HG03095 (cell line): ENCODE results near the gene ADAMTS18.

Experiments
- ATAC-seq: cut with Tn5 transposase; IDR thresholded peaks from one replicate; pipeline ENCODE4 v1.9.1; 2021; ENCODE audit warnings: moderate library complexity; ENCODE audit not compliant: unreplicated experiment

Gene ADAMTS18

DNA sequence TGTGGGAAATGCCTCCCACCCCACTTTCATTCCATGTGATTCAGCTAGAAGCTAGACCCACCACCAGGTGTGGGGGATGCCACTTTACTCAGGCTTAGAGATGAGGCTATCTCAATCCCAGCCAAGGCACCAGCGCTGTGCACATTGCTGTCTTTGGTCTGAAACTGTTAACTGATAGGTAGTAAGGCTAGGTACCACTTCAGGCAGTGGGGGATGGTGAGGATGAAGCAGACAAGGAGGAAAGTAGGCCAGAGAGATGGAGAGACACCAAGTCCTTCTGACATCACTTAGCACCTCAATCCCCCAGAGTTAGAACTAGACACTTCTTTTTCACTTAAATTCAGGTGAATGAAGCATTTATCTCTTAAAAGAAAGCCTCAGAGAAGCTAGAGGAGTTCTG lies 35.8 kb downstream of the ADAMTS18 start:
- ATAC-seq: no peak

GRCh38 chr16:77398495-77398894 lies 36.3 kb downstream of the ADAMTS18 start:
- no peak for ATAC-seq

DNA sequence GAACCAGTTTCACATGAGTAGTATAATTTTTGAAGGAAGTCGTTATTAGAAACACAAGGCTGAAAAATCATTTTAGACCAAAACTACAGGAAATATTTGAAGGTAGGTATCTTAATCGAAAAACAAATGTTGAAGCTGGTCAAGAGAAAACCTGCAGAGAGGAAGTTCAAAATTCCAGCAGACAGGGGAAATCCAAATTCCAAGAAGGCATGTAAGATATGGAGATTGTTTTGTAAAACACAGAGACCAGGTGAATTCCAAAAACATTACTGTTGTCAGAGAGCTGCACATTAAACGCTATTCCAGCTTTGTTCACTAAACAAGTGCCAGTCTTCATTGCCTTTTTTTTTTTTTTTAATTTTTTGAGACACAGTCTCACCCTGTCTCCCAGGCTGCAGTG lies 38.4 kb downstream of the ADAMTS18 start:
- no peak for ATAC-seq

DNA sequence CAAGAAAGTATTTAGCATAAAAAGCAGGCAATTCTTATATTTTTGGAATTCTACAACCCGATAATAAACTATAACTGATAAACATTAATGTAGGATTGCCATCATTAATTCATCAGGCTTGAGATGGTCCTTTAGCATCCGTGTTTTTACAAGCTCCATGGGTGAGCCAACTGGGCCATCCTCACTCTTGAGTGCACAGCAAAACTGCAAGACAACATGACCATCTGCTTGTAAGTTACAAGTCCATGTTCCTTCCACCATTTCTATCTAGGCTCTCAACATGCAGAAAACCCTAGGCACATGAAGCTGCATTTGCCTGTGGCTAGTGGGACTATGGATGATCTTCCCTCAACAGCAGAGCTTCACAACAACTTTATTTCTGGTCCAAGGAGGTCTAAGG lies 40.1 kb downstream of the ADAMTS18 start:
- no peak for ATAC-seq

- ATAC-seq: no peak
Observed at GRCh38 chr16:77393955-77394354, 40.9 kb downstream of the ADAMTS18 start.

DNA sequence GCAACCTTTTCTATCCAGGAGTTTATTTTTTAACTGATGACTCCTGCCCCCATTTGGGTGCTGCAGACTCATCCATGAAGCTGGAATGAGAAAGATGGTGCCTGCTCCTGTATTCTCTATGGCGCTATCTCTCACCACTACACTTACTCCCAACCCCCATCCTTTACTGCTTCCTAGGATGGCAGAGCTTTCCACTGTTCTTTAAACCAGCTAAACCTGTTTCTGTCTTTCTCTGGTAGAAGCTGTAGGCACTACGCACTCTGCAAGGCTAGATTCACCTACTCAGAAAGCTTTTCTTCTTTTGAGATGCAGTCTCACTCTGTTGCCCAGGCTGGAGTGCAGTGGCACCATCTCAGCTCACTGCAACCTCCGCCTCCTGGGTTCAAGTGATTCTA lies 47.0 kb downstream of the ADAMTS18 start:
- ATAC-seq: no peak

DNA sequence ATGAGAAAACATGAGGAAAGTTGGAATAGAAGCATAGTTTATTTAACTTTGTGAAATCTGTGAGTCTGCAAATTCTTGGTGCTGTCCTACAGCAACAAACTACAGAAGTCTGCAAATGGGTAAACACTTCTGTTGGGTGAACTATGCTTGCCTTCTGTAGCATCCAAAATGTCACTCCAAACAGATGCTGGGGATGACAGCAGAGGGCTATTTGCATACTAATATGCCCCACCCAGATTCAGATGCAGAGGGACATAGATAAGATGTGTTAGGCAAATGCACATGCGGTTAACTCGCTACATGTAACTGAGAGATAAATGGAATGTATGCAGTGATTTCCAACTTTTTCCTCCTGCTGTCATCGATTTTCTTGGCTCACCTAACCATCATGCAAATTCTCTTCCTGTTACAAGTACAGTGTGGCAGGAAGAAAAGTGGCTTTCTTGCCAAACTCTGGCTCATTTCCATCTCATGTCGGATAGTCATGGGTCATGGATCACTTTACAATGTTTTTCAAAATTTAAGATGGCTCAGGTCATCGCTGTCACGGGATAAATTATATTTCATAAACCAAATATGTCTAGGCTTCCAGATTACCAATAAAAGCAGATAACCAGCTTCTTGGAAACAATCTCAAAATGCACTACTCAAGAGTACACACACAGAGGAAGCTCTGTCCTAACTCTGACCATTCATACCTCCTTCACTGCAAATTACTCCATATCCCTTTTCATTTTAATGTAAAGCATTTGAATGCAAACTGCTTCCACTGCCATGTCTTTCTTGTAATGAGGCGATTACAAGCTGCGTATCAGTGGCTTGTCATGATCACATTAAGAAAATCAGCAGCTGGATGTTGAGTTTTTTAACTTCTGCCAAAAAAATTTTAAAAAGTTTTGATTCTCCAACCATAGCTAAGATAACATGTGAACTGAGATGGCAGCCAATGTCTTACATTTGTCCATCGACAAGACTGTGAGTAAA lies 47.7 kb downstream of the ADAMTS18 start:
- no peak for ATAC-seq

DNA sequence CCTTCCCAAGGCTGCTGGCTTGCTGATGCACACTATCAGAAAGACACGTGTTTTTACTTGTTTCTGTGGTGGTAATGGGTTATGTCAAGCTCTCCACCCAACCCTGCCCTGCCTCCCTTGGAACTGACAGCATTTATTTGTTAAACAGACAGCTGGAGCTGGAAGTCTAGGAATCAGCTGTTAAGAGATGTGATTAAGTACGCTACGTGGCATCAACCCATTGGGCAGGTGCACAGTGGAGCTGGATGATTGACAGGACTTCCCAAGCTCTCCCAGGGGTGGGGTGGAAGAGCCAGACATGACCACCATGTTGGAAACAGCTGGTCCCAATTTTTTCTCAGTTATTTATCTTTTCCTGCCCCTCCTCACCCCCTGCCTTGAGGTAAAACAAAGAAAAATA lies 49.4 kb downstream of the ADAMTS18 start:
- ATAC-seq: no peak

DNA sequence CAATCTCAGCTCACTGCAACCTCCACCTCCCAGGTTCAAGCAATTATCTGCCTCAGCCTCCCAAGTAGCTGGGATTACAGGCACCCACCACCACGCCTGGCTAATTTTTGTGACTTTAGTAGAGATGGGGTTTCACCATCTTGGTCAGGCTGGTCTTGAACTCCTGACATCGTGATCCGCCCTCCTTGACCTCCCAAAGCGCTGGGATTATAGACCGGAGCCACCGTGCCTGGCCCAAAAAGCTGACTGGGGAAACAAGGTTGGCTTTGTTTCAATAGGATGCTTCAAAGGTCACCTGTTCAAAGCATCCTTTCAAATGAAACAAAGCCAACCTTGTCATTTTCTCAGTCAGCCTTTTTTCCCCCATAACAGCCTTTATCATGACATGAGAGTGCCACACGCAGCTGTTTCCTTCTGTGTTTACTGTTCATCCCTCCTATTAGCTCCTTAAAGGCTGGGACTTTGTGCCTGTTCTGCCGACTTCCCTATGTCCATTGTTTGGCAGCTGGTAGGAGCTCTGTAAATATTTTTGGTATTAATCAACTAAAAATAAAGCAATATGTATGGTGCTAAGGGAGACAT lies 51.1 kb downstream of the ADAMTS18 start:
- no peak for ATAC-seq

DNA sequence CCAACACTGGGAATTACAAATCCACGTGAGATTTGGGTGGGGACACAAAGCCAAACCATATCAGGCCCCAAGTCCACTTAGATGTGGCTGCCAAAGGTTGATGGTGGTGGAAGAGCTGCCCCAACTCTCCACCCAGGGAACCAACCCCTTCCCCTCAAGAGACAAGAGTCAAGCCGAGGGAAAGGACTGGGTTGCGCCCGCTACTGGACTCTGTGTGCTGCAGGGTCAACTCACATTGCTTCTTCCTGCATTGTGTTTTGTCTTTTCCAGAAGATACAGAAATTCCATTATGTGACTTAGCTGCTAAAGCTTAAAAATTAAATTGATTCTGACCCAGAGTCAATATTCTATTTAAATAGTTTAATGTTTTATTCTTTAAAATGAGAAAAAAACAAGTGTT lies 58.5 kb downstream of the ADAMTS18 start:
- ATAC-seq: no peak

DNA sequence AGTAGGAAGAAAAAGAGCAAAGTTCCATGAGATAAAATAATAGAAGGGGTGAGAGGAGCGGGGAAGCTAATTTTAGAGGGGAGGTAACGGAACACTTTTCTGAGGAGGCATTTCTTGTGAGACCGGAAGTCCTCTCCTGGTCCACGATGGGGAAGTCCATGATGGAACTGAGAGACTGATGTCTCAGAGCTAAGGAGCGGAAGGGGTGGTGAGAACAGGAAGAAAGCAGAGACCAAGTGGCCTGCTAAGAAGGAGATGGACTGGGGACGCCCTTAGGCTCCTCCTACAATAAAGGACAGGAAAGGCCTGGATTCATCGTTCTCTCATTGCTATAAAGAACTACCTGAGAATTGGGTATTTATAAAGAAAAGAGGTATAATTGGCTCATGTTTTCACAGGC lies 59.4 kb downstream of the ADAMTS18 start:
- no peak for ATAC-seq

DNA sequence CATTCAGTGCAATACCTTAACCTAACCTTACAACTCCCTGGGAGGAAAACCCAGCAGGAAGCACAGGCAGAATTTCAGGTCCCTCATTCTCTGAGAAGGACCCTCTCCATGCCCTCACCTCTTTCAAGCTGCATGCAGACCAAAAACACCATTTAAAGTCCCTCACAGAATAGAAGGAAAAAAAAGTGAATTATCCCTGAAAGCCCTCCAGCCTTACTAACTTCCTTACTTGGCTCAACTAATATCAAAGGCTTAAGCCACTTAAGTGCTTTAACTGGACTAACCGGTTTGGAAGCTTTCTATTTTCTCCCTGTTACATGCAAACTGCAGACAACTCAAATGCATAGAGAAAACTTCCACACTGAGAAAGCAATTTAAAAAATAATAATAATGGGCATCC lies 60.5 kb downstream of the ADAMTS18 start:
- ATAC-seq: no peak

GRCh38 chr16:77373726-77374125 lies 61.1 kb downstream of the ADAMTS18 start:
- ATAC-seq: no peak

GRCh38 chr16:77364770-77365169 lies 70.1 kb downstream of the ADAMTS18 start:
- no peak for ATAC-seq

DNA sequence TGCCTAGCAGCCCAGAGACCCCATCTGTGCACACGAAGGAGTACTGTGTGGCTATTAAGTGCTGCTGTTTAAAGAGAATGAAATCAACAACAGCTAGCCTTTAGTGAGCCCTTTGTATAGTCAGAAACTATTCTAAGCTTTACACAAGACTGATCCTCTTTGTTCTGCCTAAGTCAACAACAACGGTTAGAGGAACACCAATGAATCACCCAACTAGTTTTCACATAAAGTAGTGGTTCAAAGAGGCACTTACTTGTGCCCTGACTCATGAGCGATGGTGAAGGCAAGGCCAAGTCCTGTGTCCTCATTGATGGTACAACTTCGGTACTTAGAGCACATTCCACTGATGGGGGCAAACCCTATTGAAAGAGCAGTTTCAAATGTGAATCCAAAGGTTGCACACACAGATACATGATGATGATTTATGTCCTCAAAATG lies 75.8 kb downstream of the ADAMTS18 start:
- no peak for ATAC-seq

DNA sequence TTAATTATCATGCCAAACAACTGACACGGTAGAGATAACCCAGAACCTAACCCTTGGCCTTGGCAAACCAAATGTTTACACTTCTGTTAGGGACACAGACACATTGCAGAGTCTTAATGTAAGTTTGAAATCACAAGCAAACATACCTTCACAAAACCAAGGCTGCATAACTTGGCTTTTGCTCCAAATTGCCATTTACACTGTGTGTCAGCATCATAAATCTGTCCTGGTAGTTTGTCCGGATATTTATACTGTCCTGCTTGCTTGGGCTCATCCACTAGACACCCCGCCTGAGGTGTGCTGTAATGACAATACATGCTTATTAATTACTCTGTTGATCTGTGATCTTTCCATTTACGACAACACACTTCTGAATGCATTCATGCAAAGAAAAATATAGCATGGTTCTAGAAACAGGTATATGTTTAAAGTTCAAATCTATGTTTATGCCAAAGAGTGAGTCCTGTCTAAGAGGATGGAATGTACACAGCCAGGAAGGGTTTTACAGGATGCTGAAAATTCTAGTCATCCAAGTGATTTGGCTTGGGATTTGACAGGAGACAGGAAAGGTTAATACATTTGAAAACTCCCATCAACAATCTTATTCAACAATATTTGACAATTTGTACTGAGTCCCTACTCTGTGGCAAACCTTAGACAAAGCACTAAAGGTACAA lies 81.1 kb downstream of the ADAMTS18 start:
- no peak for ATAC-seq

GRCh38 chr16:77344341-77344740 lies 90.5 kb downstream of the ADAMTS18 start:
- no peak for ATAC-seq

DNA sequence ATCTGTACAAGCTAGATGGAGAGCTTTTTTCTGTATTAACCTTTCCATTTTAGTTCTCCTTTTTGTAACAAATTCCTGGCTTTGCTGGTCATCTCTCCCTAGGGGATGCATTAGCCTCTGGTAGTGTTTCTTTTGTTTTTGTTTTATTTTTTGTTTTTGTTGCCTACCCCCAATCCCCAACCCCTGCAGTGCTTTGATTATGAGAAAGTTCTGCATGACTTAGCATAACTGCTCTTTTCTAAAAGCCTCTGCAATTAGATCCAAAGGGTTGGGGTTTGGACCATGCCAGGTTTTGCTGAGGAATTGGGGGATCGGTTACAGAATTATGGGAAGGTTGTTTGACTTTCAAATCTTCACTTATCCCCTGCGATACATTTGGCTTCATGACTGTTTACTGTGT lies 98.2 kb downstream of the ADAMTS18 start:
- no peak for ATAC-seq

DNA sequence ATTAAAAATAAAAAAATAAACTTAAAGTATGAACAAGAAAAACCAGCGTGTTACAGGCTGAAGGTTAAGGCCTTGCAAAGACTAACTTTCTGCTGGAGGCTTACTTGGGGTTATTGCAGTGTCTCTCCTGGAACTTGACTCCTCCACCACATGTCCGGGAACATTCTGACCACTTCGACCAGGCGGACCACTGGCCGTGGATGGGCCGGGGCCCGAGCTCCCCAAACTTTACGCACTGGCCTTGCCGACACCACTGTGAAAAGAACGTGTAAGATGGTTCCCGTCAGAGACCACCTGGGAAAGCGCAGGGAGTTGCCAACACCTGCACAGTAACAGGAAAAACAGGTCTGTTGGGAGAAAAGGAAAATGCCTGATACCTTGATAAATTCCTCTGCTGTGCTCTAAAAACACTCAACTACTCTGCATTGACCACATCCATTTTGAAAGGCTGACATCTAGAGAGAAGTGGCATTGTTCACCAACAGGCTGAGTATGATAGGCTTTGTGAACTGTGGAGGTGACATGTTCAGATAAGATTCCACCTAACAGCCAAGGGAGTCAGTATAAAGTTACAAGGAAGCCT lies 99.1 kb downstream of the ADAMTS18 start:
- no peak for ATAC-seq

- no peak for ATAC-seq
Observed at GRCh38 chr16:77332792-77333191, 102.0 kb downstream of the ADAMTS18 start.

GRCh38 chr16:77331802-77332586 lies 102.8 kb downstream of the ADAMTS18 start:
- no peak for ATAC-seq
